ENCODE measurements around the gene ELOB.

DNA sequence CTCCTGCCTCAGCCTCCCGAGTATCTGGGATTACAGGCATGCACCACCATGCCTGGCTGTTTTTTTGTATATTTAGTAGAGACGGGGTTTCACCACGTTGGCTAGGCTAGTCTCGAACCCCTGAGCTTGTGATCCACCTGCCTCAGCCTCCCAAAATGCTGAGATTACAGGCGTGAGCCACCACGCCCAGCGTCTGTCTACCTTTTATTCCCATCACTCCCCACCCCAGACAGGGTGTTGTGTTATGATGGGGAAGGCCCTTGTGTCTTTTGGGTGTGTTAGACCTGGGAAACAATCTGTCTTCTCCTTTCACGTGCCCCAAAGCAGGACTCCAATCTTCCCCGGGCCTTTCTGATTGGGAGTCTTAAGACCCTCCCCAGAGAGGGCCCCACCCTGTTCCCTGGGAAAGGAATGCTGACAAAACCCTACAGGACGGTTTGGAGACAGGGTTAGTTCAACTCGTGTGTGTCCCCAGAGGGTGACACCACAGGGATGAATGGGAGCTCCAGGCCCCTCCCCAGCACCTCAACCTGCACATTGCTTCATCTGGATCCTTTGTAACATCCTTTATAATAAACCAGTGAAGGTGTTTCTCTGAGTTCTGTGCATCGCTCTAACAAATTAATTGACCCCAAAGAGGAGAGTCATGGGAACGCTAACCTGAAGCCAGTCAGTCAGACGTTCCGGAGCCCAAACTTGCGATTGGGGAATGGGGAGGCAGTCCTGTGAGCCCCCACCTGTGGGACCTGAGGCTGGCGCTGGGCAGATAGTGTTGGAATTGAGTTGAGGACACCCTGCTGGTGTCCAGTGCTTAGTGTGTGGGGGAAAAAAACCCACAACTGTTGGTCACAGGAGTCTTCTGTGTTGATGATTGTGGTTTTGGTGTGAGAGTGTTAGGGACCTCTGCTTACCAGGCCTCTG, 3.2 kb upstream of the ELOB start:
- no peak for TF ChIP-seq ZBTB7A (tag by site-specific recombination; IDR thresholded peaks at IDR 0.05; ENCODE audit: low read depth)
- no peak for TF ChIP-seq BCL11B (tag by site-specific recombination; IDR thresholded peaks at IDR 0.05; ENCODE audit: low read depth)
- no peak for TF ChIP-seq ZNF175 (tag by site-specific recombination; IDR thresholded peaks at IDR 0.05)
- TF ChIP-seq, protein P1, sequence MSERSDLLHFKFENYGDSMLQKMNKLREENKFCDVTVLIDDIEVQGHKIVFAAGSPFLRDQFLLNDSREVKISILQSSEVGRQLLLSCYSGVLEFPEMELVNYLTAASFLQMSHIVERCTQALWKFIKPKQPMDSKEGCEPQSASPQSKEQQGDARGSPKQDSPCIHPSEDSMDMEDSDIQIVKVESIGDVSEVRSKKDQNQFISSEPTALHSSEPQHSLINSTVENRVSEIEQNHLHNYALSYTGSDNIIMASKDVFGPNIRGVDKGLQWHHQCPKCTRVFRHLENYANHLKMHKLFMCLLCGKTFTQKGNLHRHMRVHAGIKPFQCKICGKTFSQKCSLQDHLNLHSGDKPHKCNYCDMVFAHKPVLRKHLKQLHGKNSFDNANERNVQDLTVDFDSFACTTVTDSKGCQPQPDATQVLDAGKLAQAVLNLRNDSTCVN (tag by site-specific recombination; optimal IDR thresholded peaks at IDR 0.05): no peak
- TF ChIP-seq YY2 (tag by site-specific recombination; IDR thresholded peaks at IDR 0.05): no peak
- TF ChIP-seq, protein P2, sequence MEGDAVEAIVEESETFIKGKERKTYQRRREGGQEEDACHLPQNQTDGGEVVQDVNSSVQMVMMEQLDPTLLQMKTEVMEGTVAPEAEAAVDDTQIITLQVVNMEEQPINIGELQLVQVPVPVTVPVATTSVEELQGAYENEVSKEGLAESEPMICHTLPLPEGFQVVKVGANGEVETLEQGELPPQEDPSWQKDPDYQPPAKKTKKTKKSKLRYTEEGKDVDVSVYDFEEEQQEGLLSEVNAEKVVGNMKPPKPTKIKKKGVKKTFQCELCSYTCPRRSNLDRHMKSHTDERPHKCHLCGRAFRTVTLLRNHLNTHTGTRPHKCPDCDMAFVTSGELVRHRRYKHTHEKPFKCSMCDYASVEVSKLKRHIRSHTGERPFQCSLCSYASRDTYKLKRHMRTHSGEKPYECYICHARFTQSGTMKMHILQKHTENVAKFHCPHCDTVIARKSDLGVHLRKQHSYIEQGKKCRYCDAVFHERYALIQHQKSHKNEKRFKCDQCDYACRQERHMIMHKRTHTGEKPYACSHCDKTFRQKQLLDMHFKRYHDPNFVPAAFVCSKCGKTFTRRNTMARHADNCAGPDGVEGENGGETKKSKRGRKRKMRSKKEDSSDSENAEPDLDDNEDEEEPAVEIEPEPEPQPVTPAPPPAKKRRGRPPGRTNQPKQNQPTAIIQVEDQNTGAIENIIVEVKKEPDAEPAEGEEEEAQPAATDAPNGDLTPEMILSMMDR (tag by site-specific recombination; IDR thresholded peaks at IDR 0.05): no peak
- no peak for TF ChIP-seq HOXA7 (CRISPR knock-in tag; IDR thresholded peaks at IDR 0.05; ENCODE audit: borderline replicate concordance)
- TF ChIP-seq REST (tag by site-specific recombination; IDR thresholded peaks at IDR 0.05): no peak
- TF ChIP-seq ELK4 (IDR thresholded peaks at IDR 0.05; ENCODE audit: borderline replicate concordance, low read depth, low read length): no peak
- TF ChIP-seq, protein P3, sequence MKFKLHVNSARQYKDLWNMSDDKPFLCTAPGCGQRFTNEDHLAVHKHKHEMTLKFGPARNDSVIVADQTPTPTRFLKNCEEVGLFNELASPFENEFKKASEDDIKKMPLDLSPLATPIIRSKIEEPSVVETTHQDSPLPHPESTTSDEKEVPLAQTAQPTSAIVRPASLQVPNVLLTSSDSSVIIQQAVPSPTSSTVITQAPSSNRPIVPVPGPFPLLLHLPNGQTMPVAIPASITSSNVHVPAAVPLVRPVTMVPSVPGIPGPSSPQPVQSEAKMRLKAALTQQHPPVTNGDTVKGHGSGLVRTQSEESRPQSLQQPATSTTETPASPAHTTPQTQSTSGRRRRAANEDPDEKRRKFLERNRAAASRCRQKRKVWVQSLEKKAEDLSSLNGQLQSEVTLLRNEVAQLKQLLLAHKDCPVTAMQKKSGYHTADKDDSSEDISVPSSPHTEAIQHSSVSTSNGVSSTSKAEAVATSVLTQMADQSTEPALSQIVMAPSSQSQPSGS (tag by site-specific recombination; IDR thresholded peaks at IDR 0.05; ENCODE audit: low read depth): no peak
